ENCODE results near the gene GON7.
A peak's percentile ranks its signal among the peaks of the same experiment; 100 is the strongest.
"Not testable (repeated sequence)": the region's sequence is repeated elsewhere in the genome, so short reads cannot be mapped to it uniquely, and the experiment has no call there.

GON7 gene, protein sequence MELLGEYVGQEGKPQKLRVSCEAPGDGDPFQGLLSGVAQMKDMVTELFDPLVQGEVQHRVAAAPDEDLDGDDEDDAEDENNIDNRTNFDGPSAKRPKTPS

GRCh38 chr14:93206793-93207467, at the start of gene GON7, which contains the start of gene UBR7:
GON7 (minus strand) TSS chr14:93207065; CDS start chr14:93207037, 28 bp downstream.
UBR7 (plus strand) TSS chr14:93207256; CDS start chr14:93207292, 36 bp downstream.
- DNase-seq (ENCODE audit: low spot score), result peak; percentile 76

- DNase-seq (ENCODE audit: low spot score), result no peak
Measured at GRCh38 chr14:93249128-93249831, 42.4 kb upstream of the GON7 start.

- DNase-seq (ENCODE audit: low spot score), result no peak
Measured at GRCh38 chr14:93246534-93246933, 39.7 kb upstream of the GON7 start.

- no peak for DNase-seq (ENCODE audit: low spot score)
Measured at GRCh38 chr14:93245764-93246420, 39.0 kb upstream of the GON7 start.

DNA sequence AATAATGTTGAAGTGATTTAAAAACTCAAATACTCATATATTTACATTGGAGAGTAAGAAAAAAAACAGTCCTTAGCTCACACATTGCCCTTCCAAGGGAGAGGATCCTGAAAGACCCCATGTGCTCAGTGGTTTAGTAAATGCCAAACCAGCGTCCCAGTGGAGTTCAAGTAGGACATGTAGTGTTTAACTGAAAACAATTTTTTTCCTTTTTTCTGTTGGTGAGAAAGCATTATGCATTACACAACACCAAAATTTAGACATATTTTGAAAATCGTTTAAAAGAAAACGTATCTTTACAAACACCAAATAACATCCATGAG, 33.8 kb upstream of the GON7 start:
- no peak for DNase-seq (ENCODE audit: low spot score)

- no peak for DNase-seq (ENCODE audit: low spot score)
Measured at GRCh38 chr14:93239869-93240677, 33.2 kb upstream of the GON7 start.

GRCh38 chr14:93234798-93235197, 27.9 kb upstream of the GON7 start:
- no peak for DNase-seq (ENCODE audit: low spot score)

- DNase-seq (ENCODE audit: low spot score), result not testable (repeated sequence)
Measured at GRCh38 chr14:93233078-93233477, 26.2 kb upstream of the GON7 start.

DNA sequence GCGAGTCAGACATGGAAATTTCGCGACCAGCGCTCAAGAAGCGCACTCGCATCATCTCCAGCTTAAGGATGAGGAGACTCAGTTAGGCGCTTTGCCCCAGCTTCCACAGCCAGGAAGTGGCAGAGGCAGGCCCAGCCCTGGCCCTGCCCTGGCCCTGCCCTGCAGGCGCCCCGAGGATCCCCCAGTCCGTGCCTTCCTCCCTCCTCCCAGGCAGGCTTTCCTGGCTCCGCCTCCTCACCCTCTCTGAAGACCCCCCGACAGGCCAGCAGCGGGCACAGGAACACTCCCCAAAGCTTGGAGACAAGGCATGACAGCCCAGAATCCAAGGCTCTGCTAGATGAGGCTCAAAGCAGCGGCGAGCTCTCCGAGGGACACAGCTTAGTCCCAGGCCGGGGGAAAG, 25.3 kb upstream of the GON7 start:
- no peak for DNase-seq (ENCODE audit: low spot score)

- no peak for DNase-seq (ENCODE audit: low spot score)
Measured at GRCh38 chr14:93231129-93231979, 24.5 kb upstream of the GON7 start.

DNA sequence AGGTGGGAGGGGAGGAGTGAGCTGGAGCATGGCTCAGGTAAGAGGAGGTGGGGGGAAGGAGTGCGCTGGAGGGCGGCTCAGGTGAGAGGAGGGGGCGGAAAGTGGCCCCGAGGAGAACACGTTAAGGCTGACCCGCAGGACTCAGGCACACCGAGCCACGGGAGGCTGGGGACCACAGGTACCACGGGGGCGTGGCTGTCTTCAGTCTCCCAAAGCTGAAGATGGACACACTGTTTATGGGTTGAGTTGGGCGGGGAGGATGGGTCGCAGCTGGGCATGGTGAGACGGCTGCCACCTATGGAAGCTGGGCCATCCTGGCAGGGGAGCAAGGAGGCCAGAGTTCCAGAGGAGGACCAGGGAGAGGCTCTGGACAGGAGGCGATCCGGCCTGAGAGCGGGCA, 23.7 kb upstream of the GON7 start:
- DNase-seq (ENCODE audit: low spot score), result no peak

DNA sequence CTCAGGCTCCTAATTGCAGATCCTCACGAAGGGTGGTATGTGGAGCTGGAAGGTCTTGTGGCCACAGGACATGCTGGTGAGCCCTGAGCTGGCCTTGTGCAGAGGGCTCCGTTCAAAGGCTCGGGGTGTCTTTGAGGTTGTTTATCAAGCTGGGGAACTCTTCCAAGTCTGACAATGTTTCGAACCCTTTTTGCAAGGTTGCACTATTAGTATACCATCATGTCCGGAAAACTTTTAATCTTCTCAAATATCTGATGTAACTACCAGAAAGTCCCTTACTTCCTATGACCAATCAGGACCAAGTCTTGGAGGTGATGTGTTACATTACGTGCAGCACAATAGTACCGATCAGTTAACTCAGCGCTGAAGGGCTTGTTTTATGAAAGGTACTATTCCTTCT, 21.7 kb upstream of the GON7 start:
- no peak for DNase-seq (ENCODE audit: low spot score)

DNA sequence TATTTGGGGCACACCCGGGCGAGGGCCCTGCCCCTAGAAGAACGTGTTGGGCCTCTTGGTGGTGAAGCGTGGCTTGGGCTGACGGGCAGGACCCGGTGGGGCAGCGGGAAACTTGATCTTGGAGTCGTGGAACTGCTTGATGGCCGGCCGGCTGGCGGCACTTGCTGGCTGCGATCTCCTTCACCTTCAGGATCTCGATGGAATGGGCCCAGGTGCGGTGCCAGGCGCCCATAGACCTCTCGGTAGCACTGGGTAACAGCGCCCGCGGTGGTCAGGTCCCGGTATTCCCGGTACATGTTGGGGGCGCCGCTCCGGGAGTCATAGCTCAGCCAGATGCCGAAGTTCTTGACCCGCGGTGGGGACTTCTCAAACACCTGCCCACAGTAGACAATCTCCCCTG, 16.7 kb upstream of the GON7 start:
- DNase-seq (ENCODE audit: low spot score), result no peak

- DNase-seq (ENCODE audit: low spot score), result no peak
Measured at GRCh38 chr14:93220509-93220908, 13.6 kb upstream of the GON7 start.

- DNase-seq (ENCODE audit: low spot score), result peak; percentile 49
Measured at GRCh38 chr14:93219103-93219726, 12.3 kb upstream of the GON7 start.

GRCh38 chr14:93214598-93214997, 7.7 kb upstream of the GON7 start:
- no peak for DNase-seq (ENCODE audit: low spot score)

DNA sequence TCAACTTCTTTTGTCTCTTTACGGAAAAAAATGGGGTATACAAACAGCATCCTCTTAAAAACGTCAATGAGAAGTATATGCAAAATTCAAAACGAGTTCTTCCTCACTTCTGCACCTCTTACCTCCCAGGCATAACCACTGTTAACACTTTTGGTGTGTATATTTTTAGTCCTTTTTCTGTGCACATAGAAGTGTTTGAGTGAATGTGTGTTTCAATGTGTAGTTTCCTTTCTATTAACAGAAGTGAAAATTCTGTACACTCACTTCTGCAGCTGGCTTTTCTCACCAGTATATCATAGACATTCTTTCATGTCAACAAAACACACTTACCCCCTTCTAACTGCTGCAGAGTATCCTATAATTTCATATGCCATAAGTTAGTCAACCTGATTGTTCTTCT, 5.6 kb upstream of the GON7 start:
- DNase-seq (ENCODE audit: low spot score), result no peak

- peak; percentile 56 for DNase-seq (ENCODE audit: low spot score)
Measured at GRCh38 chr14:93207468-93208308, 823 bp upstream of the GON7 start.

GRCh38 chr14:93201155-93201704, 5.6 kb downstream of the GON7 start:
- DNase-seq (ENCODE audit: low spot score), result no peak

- DNase-seq (ENCODE audit: low spot score), result no peak
Measured at GRCh38 chr14:93200553-93200952, 6.3 kb downstream of the GON7 start.

Data from HuH-7.5 (cell line).